Measurements from ENCODE around the gene CRYBG3.
A peak's percentile ranks its signal among the peaks of the same experiment; 100 is the strongest.

CRYBG3 gene

DNA sequence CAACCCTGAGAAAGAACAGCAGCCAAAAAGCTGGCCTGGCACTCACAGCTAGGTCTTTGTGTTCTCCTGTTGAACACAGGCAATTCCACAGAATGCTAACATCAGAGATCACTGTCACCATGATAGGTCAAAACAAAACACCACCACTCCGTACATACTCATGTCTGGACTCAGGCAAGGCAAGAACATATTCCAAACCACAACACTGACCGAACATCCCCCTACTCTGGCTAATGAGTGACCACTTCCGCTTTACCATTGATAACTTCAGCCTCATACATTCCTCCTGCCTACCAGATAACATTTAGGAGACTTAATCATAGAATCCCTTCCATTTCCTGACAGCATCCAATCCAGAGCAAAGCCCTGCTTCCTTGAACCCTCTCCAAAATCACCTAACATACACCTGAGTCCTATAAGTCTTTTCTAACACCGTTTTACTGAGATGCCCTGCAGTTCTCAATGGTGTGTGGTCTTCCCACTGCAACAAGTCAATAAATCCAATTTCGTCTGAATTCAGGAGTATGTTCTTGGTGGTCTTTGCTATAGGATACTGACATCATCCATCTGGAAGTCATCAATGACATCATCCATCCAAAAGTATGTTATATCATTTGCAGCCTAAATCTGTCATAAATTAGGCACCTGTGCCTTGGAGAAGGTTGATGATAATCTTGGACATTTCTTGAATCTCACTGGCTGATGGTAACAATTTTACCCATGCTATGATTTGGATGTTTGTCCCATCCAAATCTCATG lies 126.7 kb downstream of the CRYBG3 start:
- no peak for DNase-seq (ENCODE audit: low read depth)

DNA sequence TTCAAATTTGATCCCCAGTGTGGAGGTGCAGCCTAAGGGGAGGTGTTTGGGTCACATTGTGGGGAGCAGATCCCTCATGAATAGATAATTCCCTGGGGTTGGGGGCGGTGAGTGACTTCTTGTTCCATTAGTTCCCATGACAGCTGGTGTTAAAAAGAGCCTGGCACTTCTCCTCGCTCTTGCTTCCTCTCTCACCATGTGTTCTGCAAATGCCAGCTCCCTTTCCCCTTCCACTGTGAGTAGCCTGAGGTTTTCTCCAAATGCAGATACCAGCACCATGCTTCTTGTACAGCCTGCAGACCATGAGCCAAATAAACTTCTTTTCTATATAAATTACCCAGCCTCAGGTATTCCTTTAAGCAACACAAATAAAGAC lies 127.3 kb downstream of the CRYBG3 start:
- no peak for DNase-seq (ENCODE audit: low read depth)

DNA sequence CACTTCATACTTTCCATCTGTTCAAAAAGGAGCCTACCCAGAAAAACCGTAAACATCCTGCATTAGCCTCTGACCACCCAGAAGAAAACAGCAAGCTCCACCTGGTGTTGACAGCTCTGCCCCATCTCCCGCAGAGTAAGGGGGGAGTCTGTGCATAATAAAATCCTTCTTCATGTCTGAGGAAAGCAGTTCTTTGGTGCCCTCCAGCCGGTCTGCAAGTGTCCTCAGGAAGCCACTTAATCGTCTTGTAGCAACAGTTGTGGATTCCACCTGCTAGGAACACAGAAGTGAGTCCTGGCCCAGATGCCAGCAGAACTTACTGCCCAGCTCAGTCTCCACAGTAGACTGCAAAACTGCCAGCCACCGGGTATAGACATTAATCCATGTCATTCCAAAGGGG lies 127.9 kb downstream of the CRYBG3 start:
- no peak for DNase-seq (ENCODE audit: low read depth)

DNA sequence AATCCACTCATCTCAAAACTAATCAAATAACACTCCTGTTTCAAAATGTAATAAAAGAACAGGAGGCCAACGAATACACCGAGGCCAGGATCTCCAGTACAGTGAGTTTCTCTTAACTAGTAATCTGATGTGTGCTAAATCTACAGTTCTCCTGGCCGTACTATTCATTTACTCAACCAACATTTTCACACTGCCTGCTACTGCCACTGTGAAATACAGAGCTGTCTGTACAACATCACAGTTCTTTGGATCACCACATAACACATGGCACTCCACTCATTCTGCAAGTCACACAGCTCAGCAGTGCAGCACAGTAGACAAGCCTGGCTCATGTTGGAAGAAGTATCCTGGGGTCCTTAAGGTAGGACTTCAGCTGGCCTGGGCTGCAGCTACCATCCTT lies 128.5 kb downstream of the CRYBG3 start:
- no peak for DNase-seq (ENCODE audit: low read depth)

DNA sequence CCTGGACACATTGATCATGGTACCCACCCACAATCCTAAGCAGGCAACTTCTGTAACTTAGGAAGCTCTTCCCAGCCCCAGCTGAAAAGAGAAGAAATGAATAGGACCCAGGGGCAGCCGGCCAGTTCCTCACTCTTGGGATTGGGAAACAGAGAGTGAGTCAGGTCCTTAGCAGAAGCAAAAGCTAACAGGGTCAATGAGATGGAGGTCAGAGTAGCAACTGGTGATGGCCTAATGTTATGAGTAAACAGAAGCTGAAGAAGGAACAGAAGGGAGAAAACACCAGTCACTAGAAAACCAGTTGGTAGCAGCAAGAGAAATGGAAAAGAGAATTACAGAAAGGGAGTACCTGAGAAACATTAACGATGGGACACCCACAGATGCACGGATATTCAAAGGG lies 130.5 kb downstream of the CRYBG3 start:
- DNase-seq (ENCODE audit: low read depth): no peak

DNA sequence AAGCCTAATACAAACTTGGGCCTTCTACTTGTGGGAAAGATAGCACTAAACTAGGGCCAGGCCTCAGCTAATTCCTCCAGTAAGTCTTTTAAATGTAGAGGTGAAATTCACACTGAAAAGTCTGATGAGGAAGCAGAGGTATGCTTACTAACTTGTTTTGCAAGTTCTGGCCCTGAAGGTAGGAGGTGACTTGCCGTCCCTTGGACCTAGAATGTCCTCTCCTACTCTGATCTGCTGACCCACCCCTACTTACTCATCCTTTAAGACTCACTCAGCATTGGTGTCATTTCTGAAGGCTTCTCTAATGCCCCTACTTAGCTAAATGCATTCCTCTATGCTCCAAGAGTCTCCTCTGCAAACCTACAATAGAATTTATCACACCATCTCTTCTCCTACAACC lies 131.1 kb downstream of the CRYBG3 start:
- DNase-seq (ENCODE audit: low read depth): no peak

DNA sequence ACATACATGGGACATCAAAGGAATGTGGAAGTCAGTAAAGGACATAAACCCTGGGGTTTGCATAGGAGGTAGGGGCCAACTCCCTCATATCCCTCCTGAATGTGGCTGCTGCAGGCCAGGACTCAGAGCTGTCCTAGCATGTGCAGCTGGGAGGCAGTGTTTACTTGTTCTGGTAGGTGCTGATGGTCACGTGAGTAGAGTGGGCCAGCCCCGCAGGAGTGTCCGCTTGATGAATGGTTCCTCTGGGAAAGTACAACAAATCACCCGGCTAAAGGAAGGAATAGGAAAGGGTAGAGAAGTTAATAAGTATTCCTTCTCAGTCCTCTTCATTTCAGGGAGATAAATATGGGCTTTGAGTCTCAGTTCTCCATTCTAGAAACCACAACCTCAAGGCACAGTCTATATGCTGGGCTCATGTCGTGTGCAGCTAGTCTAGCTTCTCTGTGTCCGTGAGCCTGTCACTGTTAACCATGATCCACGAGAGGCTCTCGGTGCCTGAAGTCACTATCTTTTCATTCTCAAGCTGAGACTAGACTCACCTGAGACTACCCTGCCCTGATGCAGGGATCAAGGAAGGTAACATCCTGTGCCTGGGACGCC lies 132.5 kb downstream of the CRYBG3 start:
- DNase-seq (ENCODE audit: low read depth): no peak

DNA sequence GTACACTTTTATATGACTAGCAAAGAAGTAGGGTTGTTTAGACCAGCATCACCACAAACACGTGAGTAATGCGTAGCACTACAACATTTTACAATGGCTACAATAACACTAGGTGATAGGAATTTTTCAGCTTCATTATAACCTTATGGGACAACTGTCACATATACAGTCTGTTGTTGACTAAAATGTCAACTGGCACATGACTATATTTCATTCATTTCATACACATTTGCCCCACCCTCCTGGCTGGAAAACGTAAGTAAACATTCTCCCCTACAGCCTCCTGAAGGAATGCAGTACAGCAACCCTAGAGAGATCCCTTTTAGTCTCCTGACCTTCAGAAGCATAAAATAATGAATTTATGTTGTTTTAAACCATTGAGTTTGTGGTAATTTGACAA lies 134.2 kb downstream of the CRYBG3 start:
- no peak for DNase-seq (ENCODE audit: low read depth)

DNA sequence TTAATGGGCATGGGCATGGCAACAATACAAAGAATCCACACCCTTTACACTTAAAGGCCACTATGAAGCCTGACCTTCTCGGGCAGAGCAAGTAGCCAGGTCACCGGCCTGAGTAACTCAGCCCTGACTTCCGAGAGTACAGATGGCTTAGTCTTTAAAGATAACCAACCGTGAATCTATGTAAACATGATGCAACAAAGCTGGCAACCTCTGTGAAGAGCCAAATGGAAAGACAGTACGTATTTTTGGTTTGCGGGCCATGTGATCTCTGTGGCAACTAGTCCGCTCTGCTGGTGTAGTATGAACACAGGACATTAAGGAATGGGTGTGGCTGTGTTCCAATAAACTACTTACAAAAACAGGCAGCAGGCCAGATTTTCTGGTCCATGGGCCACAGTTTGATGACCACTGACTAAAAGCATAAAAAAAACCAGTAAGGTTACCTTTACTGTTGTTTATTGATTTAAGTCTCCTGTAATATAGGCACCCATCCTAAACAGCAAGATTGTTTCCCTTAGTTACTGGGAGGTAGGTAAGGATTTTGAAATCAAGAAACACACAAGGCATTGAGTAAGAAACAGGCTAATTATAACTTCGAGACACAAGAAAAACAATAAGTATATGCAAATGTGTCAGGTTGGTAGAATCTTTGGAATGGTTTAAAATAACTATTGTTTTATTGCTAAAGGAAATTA lies 136.0 kb downstream of the CRYBG3 start:
- DNase-seq (ENCODE audit: low read depth): no peak

DNA sequence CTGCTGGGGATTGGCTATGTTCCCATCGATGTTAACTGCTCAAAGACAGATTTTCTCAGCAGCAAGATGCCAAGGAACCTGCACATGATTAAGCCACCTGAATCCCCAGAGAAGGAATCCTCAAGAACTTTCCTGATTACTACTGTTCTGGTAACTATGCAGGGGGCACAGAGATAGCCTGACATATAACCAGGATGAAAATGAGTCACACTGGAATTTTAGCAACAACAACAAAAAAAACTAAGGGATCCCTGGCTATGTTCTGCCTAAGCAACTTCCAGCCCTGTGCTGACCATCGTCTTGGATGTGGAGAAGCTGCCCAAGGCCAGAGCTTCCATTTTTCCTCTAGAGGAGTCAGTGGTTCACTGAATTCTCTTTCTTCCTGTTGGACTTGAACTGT lies 136.6 kb downstream of the CRYBG3 start:
- DNase-seq (ENCODE audit: low read depth): no peak

DNA sequence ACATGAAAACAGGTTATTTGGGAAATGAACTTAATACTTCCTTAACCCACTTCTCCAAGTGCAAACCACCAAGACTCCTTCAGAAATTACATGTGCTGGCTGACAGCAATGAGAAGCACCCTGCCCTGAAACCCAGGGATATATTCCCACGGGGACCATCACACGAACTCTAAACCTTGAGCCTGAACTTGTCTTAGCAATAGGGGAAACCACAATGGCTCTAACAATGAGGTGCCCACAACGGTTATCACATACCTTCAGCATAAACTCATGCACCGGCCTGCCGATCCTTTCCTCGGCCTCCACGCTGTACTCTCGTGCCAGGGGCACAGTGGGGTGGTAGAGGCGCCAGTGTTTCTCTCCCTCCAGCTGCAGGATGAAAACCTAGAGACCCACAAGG lies 137.0 kb downstream of the CRYBG3 start:
- DNase-seq (ENCODE audit: low read depth): no peak

DNA sequence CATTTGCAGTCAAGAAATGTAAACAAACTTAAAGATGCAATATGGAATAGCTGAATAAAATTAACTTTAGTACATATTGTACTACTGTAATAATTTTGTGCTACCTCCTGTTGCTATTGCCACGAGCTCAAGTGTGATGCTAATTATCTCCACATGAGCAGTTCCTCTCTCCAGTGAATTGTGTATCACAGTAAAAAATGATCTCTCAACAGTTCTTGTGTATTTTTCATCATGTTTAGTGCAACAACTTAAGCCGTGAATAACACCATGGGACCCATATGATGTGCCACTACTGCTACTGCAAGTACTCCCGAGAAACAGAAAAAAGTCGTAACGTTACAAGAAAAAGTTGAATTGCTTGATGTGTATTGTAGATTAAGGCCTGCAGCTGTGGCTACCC lies 138.1 kb downstream of the CRYBG3 start:
- DNase-seq (ENCODE audit: low read depth): no peak

DNA sequence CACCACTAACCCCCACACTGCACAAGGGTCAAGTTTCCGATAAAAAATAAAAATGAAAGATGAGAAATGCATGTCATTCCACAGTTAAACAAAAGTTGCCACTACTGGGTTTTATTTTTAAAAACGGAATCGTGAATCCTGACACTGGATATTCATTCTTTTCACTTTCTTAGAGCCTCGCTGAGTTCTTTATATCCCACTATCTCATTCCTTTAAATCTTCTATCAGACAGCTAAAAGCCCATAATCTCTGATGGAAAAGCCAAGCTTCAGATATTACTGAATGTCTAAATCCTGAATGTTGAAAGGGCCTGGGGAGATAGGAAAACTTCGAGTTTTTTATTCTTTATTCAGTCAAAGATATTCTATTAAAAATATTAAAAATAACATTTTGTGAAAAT lies 138.7 kb downstream of the CRYBG3 start:
- DNase-seq (ENCODE audit: low read depth): no peak

DNA sequence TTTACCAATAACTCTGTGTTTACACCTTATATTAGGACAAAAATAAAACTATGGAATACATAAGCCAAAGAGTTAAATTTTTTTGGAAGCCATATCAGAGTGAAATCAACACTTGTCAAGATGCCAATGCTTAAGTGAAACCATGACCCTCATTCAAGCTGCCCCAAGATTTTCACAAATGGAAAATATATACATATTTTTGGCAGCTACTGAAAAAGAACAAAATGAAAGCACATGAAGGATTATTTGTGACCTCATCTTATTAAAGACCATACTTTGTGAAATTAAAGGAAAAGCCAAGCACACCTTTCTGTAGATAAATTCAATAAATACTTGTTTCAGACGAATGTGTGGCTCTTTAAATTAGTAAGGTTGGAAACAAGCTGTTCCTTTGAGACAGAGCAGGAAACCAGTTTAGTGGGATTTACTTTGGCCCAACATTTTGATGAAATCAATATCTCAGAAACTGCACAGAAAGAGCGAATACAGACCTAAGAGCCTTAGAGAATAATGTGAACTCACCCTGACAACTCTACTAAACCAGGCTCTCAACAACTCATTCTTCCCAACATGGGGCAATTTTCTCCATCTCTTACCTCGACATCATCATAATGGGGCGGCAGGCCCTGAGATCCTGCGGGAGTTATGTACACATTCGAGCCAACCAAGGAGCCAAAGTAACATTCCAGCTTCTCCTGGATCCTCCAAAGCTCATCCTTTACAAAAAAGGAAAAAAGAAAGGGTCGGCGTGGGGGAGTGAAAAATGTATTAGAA lies 139.4 kb downstream of the CRYBG3 start:
- no peak for DNase-seq (ENCODE audit: low read depth)

DNA sequence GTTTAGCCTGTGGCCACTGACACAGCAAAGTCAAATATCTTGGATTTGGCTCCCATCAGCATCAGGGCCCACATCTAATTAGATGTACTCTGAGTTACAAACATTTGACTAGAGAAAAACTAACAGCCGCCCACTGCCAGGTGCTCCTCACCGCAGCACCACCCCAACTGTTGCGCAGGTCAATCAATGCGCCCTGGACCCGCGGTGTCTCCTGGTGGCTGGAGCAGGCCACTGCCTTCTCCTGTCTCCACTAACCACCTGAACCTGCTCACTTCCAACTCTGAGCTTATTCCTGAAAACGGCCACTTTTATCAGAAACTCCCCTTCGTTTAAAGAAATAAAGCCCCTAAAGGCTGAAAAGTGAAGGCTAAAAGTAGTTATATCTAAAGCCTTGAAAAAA lies 146.2 kb downstream of the CRYBG3 start:
- no peak for DNase-seq (ENCODE audit: low read depth)

DNA sequence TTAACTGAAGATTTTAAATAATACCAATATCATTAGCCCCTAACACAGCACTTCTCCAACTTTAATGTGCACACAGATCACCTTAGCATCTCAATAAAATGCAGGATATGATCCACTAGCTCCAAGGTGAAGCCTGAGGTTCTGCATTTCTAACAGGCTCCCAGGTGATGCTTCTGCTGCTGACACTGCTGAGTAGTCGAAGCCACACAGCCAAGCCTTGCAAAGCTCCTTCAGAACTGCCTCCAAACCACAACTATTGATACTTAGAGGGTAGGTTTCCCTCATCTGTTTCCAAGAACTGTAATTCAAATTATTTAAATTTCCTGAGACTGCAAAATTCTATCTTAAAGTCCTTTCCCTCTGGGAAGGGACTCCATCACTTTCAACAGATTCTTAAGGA lies 146.6 kb downstream of the CRYBG3 start:
- DNase-seq (ENCODE audit: low read depth): no peak

DNA sequence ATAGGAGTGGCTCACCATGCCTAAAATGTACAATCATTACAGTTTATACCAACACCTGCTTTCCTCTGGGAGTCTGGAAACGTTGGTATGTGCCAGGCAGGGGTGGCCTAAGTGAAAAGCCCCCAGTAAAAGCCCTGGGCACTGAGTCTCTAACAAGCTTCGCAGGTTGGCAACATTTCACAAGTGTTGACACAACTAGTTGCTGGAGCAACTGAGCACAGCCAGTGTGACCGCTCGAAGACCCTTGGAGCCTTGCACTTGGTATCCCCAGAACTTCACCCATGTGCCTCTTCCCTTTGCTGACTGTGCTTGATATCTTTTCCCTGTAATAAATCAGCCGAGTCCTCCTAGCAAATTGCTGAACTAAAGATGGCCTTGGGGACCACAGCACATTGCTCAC lies 147.7 kb downstream of the CRYBG3 start:
- DNase-seq (ENCODE audit: low read depth): no peak

DNA sequence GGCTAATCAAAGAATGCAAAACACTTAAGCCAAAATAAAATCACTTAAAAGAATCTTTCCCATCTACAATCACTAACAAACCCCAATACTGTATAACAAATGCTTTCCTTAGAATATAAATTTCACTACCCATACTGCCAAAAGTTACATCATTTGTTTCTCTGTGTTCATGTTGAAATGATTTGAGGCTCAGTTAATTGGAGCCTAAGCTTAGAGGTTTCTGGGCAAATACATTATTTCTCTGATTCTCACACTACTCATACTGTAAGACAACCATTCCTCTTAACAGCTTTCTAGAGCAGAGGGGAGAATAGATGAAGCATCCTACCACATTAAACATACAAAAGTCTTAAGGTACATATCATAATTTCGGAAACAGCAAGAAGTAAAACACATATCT lies 148.3 kb downstream of the CRYBG3 start:
- no peak for DNase-seq (ENCODE audit: low read depth)

DNA sequence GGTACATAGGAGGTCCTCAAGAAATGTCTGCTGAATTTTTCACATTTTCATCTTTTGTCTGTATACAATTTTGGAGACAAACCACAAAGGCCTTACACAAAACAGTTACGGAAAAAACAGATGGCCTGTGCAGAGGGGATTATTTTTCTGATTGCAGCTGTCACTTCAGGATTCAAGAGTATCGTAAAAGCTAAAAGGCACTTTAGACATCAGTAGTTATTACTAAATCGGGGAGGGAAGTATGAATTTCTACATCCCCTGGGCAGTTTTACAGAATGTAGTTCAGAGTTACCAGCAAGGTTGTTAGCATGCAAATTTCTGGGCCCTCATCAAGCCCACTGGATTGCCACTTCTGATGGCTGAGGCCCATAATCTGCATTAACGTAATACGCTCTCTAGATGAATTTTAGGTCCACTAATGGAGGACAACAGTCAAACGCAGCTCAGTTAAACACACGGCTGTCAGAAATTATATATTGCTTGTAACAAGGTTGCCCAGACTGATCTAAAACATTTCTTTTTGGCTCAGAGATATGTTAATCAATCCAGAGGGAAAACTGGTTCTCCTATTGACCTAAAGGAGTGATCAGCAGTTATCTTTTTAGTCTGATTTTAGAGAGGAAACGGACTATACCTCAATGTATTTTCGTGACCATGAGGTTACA lies 149.3 kb downstream of the CRYBG3 start:
- no peak for DNase-seq (ENCODE audit: low read depth)

DNA sequence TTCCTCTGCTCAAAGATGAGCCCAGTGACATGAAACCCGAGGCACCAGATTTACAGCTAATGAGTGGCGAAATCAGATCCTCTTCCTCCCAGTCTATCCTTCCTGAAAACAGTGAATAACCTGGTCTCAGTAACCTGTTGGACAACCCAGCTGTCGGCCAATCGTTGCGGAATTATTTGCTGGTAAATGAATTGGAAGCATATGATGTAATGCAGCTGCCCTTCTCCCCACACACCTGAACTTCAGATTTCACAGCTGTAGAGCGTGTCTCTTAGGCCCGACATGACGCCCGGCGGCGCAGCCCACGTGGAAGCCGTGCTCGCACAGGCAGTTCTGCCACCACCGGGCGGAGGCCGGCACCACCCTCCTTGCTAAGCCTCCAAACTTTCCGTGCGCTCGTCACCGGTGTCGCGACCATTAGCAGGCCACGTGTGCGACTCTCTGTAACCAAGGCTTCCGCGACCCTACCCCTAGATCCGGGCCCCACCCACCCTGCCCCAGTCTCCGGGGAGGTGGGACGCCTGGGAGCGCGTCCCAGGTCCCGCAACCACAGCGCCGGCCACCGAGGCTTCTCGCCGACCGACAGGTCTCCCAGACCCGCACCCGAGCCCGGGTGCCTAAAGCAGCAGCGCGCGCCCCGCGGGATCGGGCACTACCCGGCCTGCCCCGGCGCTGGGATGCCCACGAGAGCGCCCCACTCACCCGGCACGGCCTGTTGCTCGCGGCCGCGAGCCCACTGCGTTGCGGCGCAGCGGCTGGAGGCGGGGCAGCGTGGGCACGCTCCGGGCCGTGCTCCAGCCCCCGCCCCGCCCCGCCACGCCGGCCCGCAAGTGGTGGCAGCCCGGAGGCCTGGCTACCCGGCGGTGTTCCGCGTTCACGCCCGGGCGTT lies 150.1 kb downstream of the CRYBG3 start, which contains the start of gene RIOX2:
Gene RIOX2, minus strand, starts transcription at position 753 of the 889 bp plus-strand sequence. CDS start 4,838 bp downstream, outside the sequence.
- DNase-seq (ENCODE audit: low read depth): peak; percentile 42

DNA sequence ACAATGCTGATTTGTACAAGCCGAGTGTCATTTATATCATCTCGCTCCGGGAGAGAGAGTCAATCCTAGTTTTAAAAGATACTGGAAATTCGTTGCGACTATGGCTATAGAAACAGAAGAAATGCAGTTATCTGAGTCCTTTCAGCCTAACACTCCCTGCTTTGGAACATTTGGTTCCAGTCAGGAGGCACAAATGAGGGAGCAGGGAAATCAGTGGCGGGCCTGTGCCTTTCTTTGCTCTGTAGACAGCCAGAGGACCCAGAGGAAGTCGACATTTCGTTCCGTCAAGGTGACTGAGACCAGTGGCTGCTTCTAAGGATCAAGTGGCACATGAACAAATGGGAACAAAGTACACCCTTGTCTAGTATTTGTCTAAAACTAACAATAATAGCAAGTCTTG lies 151.2 kb downstream of the CRYBG3 start:
- no peak for DNase-seq (ENCODE audit: low read depth)

All from stimulated activated CD8-positive, alpha-beta memory T cell treated with anti-CD3 and anti-CD28 coated beads, Interleukin-15, amount 100 ng/mL, for 24 hours (primary cell).